ENCODE results near the gene BICD1.

The BICD1 gene

GRCh38 chr12:32322354-32322753, 215.7 kb downstream of the BICD1 start:
- in situ Hi-C loops (cut with MboI; ENCODE audit: low sequenced_read_pairs), result loop anchor here (25.0 kb wide), 1 partner anchor 660 kb away; the partner anchor contains the start of gene ETFBKMT

- in situ Hi-C loops (cut with MboI; ENCODE audit: low sequenced_read_pairs), result no loop called here
These were observed 224.5 kb downstream of the BICD1 start for GRCh38 chr12:32331133-32331532.

- in situ Hi-C loops (cut with MboI; ENCODE audit: low sequenced_read_pairs), result no loop called here
These were observed 225.8 kb downstream of the BICD1 start for GRCh38 chr12:32332446-32332845.

GRCh38 chr12:32334371-32334777, 227.7 kb downstream of the BICD1 start:
- in situ Hi-C loops (cut with MboI; ENCODE audit: low sequenced_read_pairs), result no loop called here

- in situ Hi-C loops (cut with MboI; ENCODE audit: low sequenced_read_pairs), result no loop called here
These were observed 229.6 kb downstream of the BICD1 start for GRCh38 chr12:32336261-32336660.

GRCh38 chr12:32343496-32343895, 236.8 kb downstream of the BICD1 start:
- in situ Hi-C loops (cut with MboI; ENCODE audit: low sequenced_read_pairs), result no loop called here

- in situ Hi-C loops (cut with MboI; ENCODE audit: low sequenced_read_pairs), result no loop called here
These were observed 237.4 kb downstream of the BICD1 start for GRCh38 chr12:32344047-32344446.

GRCh38 chr12:32353540-32353939, 246.9 kb downstream of the BICD1 start:
- in situ Hi-C loops (cut with MboI; ENCODE audit: low sequenced_read_pairs), result no loop called here

GRCh38 chr12:32357601-32358249, 251.1 kb downstream of the BICD1 start:
- in situ Hi-C loops (cut with MboI; ENCODE audit: low sequenced_read_pairs), result no loop called here

GRCh38 chr12:32360956-32361355, 254.3 kb downstream of the BICD1 start:
- in situ Hi-C loops (cut with MboI; ENCODE audit: low sequenced_read_pairs), result no loop called here

- in situ Hi-C loops (cut with MboI; ENCODE audit: low sequenced_read_pairs), result no loop called here
These were observed 256.2 kb downstream of the BICD1 start for GRCh38 chr12:32362892-32363291.

- in situ Hi-C loops (cut with MboI; ENCODE audit: low sequenced_read_pairs), result no loop called here
These were observed 258.9 kb downstream of the BICD1 start for GRCh38 chr12:32365473-32366064.

GRCh38 chr12:32366714-32367113, 260.1 kb downstream of the BICD1 start:
- in situ Hi-C loops (cut with MboI; ENCODE audit: low sequenced_read_pairs), result no loop called here

GRCh38 chr12:32367381-32367780, 260.7 kb downstream of the BICD1 start:
- in situ Hi-C loops (cut with MboI; ENCODE audit: low sequenced_read_pairs), result no loop called here

- in situ Hi-C loops (cut with MboI; ENCODE audit: low sequenced_read_pairs), result no loop called here
These were observed 262.6 kb downstream of the BICD1 start for GRCh38 chr12:32369202-32369601.

- in situ Hi-C loops (cut with MboI; ENCODE audit: low sequenced_read_pairs), result no loop called here
These were observed 270.9 kb downstream of the BICD1 start for GRCh38 chr12:32377344-32378055.

GRCh38 chr12:32379213-32379612, 272.6 kb downstream of the BICD1 start:
- in situ Hi-C loops (cut with MboI; ENCODE audit: low sequenced_read_pairs), result no loop called here

- in situ Hi-C loops (cut with MboI; ENCODE audit: low sequenced_read_pairs), result no loop called here
These were observed 273.0 kb downstream of the BICD1 start for GRCh38 chr12:32379667-32380066.

- in situ Hi-C loops (cut with MboI; ENCODE audit: low sequenced_read_pairs), result no loop called here
These were observed 275.6 kb downstream of the BICD1 start for GRCh38 chr12:32382226-32382625.

GRCh38 chr12:32390572-32391219, 284.0 kb downstream of the BICD1 start:
- in situ Hi-C loops (cut with MboI; ENCODE audit: low sequenced_read_pairs), result no loop called here

- in situ Hi-C loops (cut with MboI; ENCODE audit: low sequenced_read_pairs), result no loop called here
These were observed 288.4 kb downstream of the BICD1 start for GRCh38 chr12:32395026-32395425.

GRCh38 chr12:32397696-32398095, 291.0 kb downstream of the BICD1 start:
- in situ Hi-C loops (cut with MboI; ENCODE audit: low sequenced_read_pairs), result no loop called here

All from hTERT RPE-1 (cell line).